Stimulated activated CD8-positive, alpha-beta memory T cell treated with anti-CD3 and anti-CD28 coated beads, Interleukin-2, amount 100 ng/mL, for 1 hour (primary cell): ENCODE measurements around the gene DCLK3.

Experiments
- DNase-seq, 2 donors: peaks; one replicate each; pipeline ENCODE4 v3.0.0-alpha.2; 2020; ENCODE audit warnings: low read depth in 2 of 2

The DCLK3 gene

GRCh38 chr3:36707623-36708409 lies 56.5 kb downstream of the DCLK3 start:
- DNase-seq, result no peak

- no peak for DNase-seq
Observed at GRCh38 chr3:36705015-36705414, 59.3 kb downstream of the DCLK3 start.

- no peak for DNase-seq
Observed at GRCh38 chr3:36704280-36704679, 60.1 kb downstream of the DCLK3 start.

GRCh38 chr3:36701249-36701572 lies 63.1 kb downstream of the DCLK3 start:
- no peak for DNase-seq

- no peak for DNase-seq
Observed at GRCh38 chr3:36700537-36701248, 63.7 kb downstream of the DCLK3 start.

GRCh38 chr3:36698314-36698713 lies 66.0 kb downstream of the DCLK3 start:
- DNase-seq, result no peak

- no peak for DNase-seq
Observed at GRCh38 chr3:36697229-36698001, 66.9 kb downstream of the DCLK3 start.

GRCh38 chr3:36696799-36697198 lies 67.6 kb downstream of the DCLK3 start:
- no peak for DNase-seq

- DNase-seq, result no peak
Observed at GRCh38 chr3:36695769-36696137, 68.6 kb downstream of the DCLK3 start.

- DNase-seq, result no peak
Observed at GRCh38 chr3:36695113-36695768, 69.1 kb downstream of the DCLK3 start.

GRCh38 chr3:36693670-36694069 lies 70.7 kb downstream of the DCLK3 start:
- DNase-seq, result no peak

GRCh38 chr3:36689560-36689959 lies 74.8 kb downstream of the DCLK3 start:
- no peak for DNase-seq

GRCh38 chr3:36688815-36689214 lies 75.5 kb downstream of the DCLK3 start:
- DNase-seq, result no peak

- no peak for DNase-seq
Observed at GRCh38 chr3:36686516-36686915, 77.8 kb downstream of the DCLK3 start.

- DNase-seq, result no peak
Observed at GRCh38 chr3:36681867-36682266, 82.5 kb downstream of the DCLK3 start.

GRCh38 chr3:36680952-36681351 lies 83.4 kb downstream of the DCLK3 start:
- no peak for DNase-seq

- DNase-seq, result no peak
Observed at GRCh38 chr3:36679384-36680200, 84.8 kb downstream of the DCLK3 start.

- DNase-seq, result no peak
Observed at GRCh38 chr3:36678216-36679013, 85.9 kb downstream of the DCLK3 start.

- no peak for DNase-seq
Observed at GRCh38 chr3:36677331-36678007, 86.9 kb downstream of the DCLK3 start.

- no peak for DNase-seq
Observed at GRCh38 chr3:36674816-36675215, 89.5 kb downstream of the DCLK3 start.
